NCI-H1694 (cell line): ENCODE data around the gene ADRB1.

Experiments used
- DNase-seq: peaks from one replicate; lab custom pipeline; 2025; lab: John Stamatoyannopoulos, UW

ADRB1 gene

GRCh38 chr10:114043532-114044246, at the start of gene ADRB1:
Gene ADRB1, plus strand, starts transcription at chr10:114043866. Its CDS starts 267 bp downstream, at chr10:114044133.
- DNase-seq: peak; percentile 15

DNA sequence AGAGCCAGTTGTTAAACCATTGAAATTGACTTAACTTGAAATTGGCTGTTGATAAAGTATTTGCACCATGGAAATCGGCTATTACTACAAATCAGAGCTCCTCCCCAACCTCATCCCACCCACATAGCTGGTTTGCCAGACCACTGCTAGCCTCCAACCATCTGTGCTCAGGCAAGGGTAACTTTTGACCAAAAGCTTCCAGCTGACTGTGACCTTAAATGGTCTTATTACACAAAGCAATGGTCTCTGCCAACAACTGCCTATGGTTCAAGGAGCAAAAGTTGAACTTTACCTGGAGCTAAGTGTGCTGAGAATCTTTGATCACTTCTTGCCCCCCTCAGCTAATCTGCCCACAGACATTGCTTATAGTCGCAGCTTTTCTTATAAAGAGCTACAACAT, 48.5 kb upstream of the ADRB1 start:
- DNase-seq: no peak

- DNase-seq: no peak
Measured at GRCh38 chr10:113997428-113997827, 46.2 kb upstream of the ADRB1 start.

DNA sequence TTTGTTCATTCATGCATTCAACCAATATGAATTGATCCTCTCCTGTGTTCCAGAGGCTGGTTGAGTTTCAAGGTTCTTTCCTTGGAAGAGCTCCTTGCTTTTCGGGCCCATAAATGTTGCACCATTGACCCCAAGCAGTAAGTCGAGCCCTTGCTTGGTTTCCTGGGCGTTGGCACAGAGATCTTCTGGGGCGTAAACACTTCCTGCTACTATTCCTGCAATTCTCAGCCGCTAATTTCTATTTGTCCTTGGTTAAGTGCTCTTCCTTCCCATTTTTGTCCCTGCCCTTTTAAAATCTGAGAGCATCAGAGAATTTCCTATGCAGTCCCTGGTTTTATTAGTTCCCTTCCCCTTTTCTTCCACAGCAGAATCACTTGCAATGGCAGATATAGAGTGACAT, 44.1 kb upstream of the ADRB1 start:
- no peak for DNase-seq

GRCh38 chr10:114000457-114001010, 43.1 kb upstream of the ADRB1 start:
- no peak for DNase-seq

DNA sequence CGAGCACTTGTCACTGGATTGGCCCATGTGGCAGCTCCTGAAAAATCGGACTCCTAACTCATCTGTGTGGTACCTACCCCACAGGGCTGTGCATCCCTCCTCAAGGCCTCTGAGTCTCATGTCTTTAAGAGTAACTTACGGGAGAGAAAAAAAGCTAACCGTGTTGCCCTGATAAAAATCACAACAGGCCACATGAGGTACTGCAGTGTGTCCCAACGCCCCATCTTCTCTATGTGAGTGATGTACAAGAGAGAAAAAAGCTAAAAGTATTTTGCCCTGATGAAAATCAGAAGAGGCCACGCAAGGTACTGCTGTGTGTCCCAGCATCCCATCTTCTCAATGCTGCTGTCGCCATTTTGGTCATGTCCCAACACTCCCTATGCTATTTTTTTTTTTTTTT, 41.2 kb upstream of the ADRB1 start:
- DNase-seq: no peak

GRCh38 chr10:114003161-114003941, 40.3 kb upstream of the ADRB1 start:
- DNase-seq: no peak

DNA sequence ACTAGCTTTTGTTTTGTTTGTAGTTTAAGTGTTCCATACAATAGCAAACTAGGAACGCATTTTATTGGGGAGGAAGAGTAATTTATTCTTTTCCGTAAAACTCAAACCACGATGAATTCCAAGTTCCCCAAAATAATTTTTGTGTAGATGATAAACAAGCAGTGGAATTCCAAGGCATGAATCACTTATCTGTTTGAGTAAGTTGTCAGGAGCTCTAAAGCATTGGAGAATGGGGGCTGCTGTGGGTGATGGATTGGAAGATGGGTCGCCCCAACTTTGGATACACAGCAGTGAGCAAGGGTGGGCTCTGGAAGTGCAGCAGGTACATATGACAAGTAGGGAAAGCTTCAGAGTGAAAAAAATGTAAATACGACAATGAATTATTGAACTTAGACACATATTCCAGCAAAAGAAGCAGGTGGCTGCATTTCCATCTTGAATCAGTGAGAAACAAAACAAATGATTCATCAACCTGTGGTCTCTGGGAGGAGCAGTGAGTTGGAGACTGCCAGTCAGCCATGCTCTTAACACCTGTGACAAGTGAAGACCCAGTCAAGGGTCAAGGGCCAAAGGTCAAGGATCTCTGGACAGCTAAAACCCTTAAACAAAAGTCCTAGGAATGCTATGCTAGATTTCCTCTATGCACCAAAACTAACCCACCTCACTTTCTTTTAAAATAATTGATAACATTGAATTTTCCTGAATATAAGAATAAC, 34.2 kb upstream of the ADRB1 start:
- no peak for DNase-seq

DNA sequence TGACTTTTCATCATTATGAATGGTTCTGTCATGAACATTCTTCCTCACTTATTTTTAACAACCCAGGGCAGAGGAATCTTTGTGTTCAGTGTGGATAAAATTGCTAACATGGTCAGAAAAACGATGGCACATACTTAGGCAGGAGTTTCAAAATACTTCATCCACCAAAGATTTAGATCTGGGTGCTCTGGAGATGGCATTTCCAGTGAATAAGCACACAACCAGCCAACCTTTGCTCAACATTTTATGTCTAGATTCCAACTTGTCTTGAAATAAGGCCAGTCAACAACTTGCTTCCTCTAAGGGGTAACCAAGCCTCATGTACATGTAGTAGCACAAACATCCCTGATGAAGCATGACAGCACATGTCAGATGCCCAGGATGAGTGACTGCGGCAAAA, 33.4 kb upstream of the ADRB1 start:
- no peak for DNase-seq

DNA sequence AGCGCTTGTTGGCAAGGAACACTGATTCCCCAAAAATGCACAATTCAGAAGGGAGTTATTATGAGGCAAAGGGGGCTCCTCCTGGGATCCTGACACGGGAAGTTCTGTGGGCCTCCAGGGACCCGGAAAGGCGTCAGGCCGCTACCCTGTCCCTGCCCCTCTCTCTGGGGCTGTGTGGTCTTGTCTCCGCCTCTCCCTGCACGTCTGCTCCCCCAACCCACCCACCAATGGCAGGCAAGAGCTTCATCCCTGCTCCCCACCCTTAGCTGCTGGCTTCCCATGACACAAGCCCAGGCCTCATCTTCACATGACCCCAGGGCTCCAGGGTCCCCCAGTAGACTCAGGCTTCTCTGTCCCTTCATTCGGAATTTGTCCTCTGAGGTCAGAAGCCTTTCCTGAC, 31.0 kb upstream of the ADRB1 start:
- no peak for DNase-seq

DNA sequence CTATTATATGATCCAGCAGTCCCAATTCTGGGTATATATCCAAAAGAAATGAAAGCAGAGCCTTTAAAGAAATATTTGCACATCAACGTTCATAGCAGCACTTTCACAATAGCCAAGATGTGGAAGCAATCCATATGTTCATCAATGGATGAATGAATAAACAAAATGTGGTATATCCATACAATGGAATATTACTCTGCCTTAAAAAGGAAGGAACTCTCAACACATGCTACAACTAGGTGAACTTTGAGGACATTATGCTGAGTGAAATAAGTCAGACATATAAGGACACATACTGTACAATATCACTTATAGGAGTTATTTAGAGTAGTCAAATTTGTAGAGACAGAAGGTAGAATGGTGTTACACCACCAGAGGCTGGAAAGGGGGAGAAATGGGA, 28.0 kb upstream of the ADRB1 start:
- no peak for DNase-seq

GRCh38 chr10:114017271-114017670, 26.4 kb upstream of the ADRB1 start:
- peak; percentile 6 for DNase-seq

DNA sequence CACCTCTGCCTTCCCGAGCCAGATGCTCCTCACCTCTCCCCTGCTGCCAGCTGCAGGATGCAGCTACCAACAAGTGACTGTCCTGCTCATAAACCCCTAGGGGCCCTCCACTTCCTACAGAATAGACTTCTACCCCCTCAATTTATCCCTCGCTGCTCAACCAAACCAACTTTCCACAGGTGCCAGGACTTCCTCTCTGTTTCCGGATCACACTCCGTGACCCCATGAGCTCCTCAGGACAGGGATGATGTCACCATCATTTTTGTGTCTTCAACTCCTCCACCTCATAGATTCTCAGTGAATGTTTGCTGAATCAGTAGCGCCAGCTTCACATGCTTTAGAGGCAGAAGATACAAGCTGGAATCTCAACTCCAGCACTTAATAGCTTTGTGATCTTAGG, 25.8 kb upstream of the ADRB1 start:
- no peak for DNase-seq

DNA sequence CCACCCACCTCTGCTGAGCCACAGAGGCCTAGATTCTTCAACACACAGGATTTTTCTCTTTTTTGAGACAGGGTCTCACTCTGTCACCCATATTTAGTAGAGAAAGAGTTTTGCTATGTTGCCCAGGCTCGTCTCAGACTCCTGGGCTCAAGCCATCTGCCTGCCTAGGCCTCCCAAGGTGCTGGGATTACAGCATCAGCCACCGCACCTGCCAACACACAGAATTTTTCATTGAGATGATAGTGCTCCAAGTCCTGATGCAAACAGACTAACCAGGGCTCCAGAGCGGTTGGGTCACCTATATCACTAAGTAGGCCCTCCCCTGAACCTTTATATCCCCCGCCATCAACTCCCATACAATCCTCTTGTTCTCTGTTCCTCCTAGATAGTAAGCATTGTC, 24.4 kb upstream of the ADRB1 start:
- DNase-seq: no peak

DNA sequence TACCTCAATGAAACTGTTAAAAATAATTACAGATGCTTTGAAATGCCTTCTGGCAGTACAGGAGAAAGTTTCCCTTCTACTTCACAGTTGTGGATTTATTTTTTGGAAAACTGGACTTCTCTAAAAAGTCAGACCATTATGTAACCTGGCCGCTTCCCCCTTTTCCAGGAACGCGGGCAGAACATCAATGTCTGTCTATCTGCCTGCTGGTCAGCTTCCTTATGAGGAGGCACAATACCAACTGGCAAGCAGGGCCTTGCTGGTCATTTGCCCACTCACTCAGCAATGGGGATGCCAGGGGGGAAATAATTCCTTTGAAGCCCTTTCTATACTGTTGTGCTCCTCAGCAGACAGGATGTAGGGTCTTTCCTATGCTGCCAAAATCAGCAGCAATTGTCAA, 22.5 kb upstream of the ADRB1 start:
- DNase-seq: no peak

- DNase-seq: no peak
Measured at GRCh38 chr10:114021717-114022680, 21.7 kb upstream of the ADRB1 start.

DNA sequence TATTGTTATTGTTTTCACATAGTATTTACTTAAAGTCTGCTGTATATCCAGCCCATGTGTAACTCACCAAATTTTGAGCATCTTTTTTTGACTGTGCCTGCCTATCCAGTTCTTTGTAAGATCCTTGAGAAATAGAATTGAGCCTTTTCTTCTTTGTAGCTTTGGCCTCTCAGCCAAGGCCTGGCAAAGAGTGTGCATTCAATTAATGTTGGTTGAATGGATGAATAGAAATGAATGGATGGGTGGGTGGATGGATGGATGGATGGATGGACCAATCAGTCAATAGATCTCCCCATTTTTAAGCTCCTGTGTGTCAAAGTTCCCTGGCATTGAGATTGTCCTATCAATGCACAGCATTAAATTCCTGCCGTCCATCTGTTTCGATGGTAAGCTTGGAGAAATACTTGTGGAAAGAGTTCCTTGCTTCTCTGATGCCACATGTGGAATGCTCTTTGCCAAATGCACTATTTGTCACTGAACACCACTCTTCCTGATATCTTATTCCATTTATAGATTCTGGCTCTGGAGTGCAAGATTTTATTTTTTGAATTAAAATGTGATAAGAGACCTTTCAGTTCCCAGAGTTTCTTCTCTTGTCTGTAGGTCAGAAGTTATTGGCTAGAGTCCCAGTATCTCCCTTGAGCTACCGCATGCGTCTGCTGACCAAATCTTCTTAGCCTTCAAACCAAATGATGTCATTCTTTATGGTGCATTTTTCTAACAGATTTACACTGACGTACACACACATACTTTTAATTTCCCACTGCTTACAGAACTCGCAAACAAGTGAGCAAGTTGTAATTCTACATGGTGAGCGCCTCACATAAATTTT, 20.7 kb upstream of the ADRB1 start:
- DNase-seq: no peak

DNA sequence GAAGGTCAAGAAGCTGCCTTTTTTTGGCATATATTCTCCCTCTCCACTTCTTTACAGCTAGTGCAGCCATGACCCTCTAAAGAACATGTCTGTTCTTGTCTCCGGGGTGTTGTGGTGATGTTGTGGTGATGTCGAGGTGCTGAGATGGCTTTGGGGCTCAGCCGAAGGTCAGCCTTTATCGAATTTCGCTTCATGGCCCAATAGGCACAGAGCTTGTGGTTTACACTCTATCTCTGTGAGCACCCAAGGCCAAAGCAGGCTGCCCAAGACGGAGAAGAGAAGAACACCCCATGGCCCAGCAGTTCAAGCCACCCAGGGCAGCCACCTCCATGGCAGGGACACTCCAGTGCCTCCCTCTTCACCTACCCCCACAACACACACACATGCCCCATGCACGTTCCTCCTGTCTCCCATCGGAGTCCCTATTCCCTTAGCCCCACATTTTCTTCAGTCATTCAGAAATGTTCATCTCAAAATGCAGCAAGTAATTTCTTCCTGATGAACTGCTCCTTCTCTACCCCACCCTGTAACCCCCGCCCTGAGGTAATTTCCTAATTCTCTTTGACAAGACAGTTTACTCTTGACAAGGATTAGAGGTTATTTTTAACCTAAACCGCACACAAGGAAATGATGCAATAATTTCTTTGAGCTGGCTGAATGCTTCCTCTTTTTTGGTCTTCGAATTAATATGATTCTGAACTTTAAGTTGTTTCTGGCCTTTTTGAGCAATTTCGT, 18.6 kb upstream of the ADRB1 start:
- no peak for DNase-seq

- no peak for DNase-seq
Measured at GRCh38 chr10:114025611-114026130, 18.0 kb upstream of the ADRB1 start.
